Vagina (tissue), 2 donors: ENCODE measurements around the gene LMBR1L. TPM values are rescaled to one million over a fixed set of nuclear protein-coding genes. Genes with fewer than 3 reads are reported as not detected.

Experiments used
- DNase-seq, 2 donors: peaks; one replicate each; pipeline ENCODE4 v3.0.0-alpha.2; 2017; ENCODE audit errors: extremely low spot score in 2 of 2
- H3K27ac ChIP-seq: fragments of 200-600 bp; sonication (generic); one replicate; pipeline ENCODE4 v1.5.1; 2019
- H3K27me3 ChIP-seq: fragments of 200-600 bp; sonication (generic); one replicate; pipeline ENCODE4 v1.5.1; 2019
- H3K36me3 ChIP-seq, 2 donors: fragments of 200-600 bp; sonication (generic); one replicate each; pipeline ENCODE4 v1.5.1; 2017 to 2019
- H3K4me1 ChIP-seq: fragments of 200-600 bp; sonication (generic); one replicate; pipeline ENCODE4 v1.5.1; 2019
- H3K4me3 ChIP-seq, 2 donors: fragments of 200-600 bp; sonication (generic); 1 replicate in 1 of 2; 2 replicates in 1 of 2; pipeline ENCODE4 v1.5.1; 2016 to 2019
- H3K9me3 ChIP-seq: fragments of 200-600 bp; sonication (generic); one replicate; pipeline ENCODE4 v1.5.1; 2019
- POLR2A ChIP-seq, 2 donors: fragments of 450-650 bp; IDR thresholded peaks; one replicate each; pipeline ENCODE4 v1.6.1; 2017; ENCODE audit warnings: antibody characterized with exemption in 2 of 2, mild to moderate bottlenecking in 2 of 2, moderate library complexity in 2 of 2
- POLR2AphosphoS5 ChIP-seq, 2 donors: sonication (generic); formaldehyde crosslinking; IDR thresholded peaks; one replicate each; pipeline ENCODE4 v1.9.0; 2017; ENCODE audit warnings: antibody characterized with exemption in 2 of 2, mild to moderate bottlenecking in 2 of 2, low read depth in 1 of 2; ENCODE audit not compliant: insufficient read depth in 1 of 2
- intact Hi-C: fragments of 100-400 bp; cut with DNase I; formaldehyde crosslinking; loops from one replicate; pipeline ENCODE4 v1.15.1; 2023
- total RNA-seq: library from RNA; depleted of rRNA; stranded (reverse); fragments of >200 nt; gene quantifications from one replicate; pipeline ENCODE4 v1.2.3, GENCODE V29; 2016
- TF ChIP-seq, protein P1 (sequence below), 3 experiments: fragments of 450-650 bp in 2 of 3; fragments of 200-600 bp in 1 of 3; sonication (generic) in 1 of 3; IDR thresholded peaks; one replicate each; pipeline ENCODE4 v1.5.1; 2017 to 2019; ENCODE audit warnings: antibody characterized with exemption in 3 of 3, mild to moderate bottlenecking in 2 of 3, moderate library complexity in 2 of 3

The LMBR1L gene
- total RNA-seq, 1 donor from 2014 or later, result 53.3 TPM

DNA sequence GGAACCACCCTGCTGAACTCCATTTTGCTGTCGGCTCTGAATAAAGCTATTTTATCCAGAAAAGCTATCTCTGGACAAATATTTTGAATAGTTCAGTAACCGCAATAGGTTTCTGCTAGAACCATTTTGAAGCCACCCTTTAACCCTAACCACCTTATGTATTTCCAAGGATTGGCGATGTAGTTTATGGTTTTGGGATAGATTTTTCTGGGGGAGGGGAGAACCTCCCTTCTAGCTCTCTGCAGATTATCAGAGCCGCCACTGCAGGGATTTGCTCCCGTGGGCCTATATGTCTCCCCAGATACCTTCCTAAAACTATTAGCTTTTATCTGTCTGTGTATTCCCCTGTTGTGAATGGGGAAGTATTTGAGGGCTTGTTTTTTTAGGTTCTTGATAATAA, 22.4 kb upstream of the LMBR1L start:
- H3K27ac ChIP-seq, result peak overlapping the region; percentile 81
- H3K4me3 ChIP-seq, result no peak overlapping the region

DNA sequence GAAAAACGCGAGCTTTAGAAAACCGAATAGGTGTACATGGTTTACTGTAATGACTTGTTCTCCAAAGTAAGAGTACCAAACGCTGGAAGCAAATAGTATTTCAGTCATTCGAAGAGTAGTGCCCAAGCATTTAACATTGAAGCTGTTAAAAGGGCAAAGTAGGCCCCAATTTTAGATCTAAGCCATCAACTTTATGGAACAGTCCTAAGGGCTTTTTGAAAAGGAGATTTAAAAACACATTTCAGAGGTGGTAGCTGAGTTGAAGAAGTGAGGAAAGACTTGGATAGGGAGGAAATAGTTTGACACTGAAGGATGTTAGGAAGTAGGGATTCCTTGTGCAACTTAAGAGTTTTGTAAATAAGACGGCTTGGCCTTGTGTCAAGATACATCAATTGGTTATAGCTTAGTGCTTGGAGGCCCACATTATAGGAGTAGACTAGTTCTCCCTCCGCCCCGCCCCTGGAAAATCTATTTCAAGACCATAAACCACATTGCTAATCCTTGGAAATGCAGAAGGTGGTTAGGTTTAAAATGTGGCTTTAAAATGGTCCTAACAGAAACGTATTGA, 21.3 kb upstream of the LMBR1L start:
- Histone ChIP-seq H3K36me3 (peaks cover 0 to 23% of the 10 kb centered on the region in 2 donors), H3K9me3 (no peaks in the 10 kb centered on the region), H3K4me3 (peak overlapping the region; percentile 83 to 92), H3K27ac (peak overlapping the region; percentile 81), H3K27me3 (no peaks in the 10 kb centered on the region), H3K4me1 (peaks cover 36% of the 10 kb centered on the region)
- intact Hi-C loops, result loop anchor here (2.0 kb wide), 2 partner anchors 57 to 103 kb away; partner anchors contain the start of gene TUBA1A
- TF ChIP-seq POLR2AphosphoS5 (IDR thresholded peaks at IDR 0.05; ENCODE audit: insufficient read depth in 1 of 2, low read depth in 1 of 2) (no peak), POLR2A (IDR thresholded peaks at IDR 0.05) (no peak)
- TF ChIP-seq, protein P1, sequence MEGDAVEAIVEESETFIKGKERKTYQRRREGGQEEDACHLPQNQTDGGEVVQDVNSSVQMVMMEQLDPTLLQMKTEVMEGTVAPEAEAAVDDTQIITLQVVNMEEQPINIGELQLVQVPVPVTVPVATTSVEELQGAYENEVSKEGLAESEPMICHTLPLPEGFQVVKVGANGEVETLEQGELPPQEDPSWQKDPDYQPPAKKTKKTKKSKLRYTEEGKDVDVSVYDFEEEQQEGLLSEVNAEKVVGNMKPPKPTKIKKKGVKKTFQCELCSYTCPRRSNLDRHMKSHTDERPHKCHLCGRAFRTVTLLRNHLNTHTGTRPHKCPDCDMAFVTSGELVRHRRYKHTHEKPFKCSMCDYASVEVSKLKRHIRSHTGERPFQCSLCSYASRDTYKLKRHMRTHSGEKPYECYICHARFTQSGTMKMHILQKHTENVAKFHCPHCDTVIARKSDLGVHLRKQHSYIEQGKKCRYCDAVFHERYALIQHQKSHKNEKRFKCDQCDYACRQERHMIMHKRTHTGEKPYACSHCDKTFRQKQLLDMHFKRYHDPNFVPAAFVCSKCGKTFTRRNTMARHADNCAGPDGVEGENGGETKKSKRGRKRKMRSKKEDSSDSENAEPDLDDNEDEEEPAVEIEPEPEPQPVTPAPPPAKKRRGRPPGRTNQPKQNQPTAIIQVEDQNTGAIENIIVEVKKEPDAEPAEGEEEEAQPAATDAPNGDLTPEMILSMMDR (IDR thresholded peaks at IDR 0.05), result no peak
- DNase-seq, result no peak

More for the DNA sequence above, 22.4 kb upstream of the LMBR1L start:
- Histone ChIP-seq H3K27me3 (no peaks in the 10 kb centered on the region), H3K9me3 (no peaks in the 10 kb centered on the region), H3K36me3 (peaks cover 0 to 17% of the 10 kb centered on the region in 2 donors), H3K4me1 (peaks cover 36% of the 10 kb centered on the region)
- DNase-seq, result no peak
- intact Hi-C loops, result no loop called here
- no peak for TF ChIP-seq POLR2A (IDR thresholded peaks at IDR 0.05)
- TF ChIP-seq, protein P1 (IDR thresholded peaks at IDR 0.05), result no peak
- TF ChIP-seq POLR2AphosphoS5 (IDR thresholded peaks at IDR 0.05; ENCODE audit: insufficient read depth in 1 of 2, low read depth in 1 of 2), result no peak

DNA sequence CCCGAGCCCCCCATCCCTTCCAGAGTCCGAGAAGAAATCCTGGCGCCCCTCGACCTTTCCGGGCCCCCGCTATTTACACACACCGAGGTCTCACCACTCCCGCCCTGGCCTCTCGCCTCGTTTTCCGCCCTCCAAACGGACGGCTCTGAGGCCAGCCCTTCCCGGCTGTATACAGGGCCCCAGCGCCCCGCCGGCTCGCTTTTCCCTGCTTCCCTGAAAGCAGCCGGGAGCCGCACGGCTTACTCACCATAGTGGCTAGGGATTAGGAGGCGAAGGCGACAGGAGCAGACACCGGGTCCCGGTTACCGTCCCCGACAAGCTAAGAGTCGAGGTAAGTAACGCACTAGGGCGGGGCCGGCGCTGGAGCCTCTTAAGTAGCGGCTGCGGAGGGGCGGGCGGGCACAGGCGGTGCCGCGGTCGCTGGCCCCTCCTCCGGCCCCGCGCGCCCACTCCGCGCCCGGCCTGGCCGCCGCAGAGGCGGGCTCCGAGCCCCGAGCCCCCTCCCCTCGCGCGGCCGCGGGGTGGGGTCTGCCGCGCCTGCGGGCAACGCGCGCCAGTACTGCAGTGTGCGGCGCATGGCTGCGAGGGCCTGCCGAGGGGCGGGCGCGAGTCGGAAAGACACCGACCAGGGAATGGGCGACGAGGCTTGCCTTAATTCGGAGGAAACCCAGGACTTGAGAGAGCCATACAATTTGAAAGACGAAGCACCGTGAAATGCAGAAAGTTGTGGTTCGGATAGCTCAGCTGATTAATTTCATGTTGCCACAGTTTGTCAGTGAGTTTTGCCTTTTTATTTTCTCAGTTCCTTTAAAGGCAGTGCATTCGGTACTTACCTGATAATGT, 20.6 kb upstream of the LMBR1L start, which contains the start of gene TUBA1B:
TUBA1B (minus strand) TSS at position 345 of the 843 bp plus-strand sequence; CDS start at position 250, 95 bp downstream.
- Histone ChIP-seq H3K27me3 (no peaks in the 10 kb centered on the region), H3K4me1 (peaks cover 36% of the 10 kb centered on the region), H3K27ac (peak within 1 kb of the TSS; percentile 98), H3K9me3 (no peaks in the 10 kb centered on the region), H3K36me3 (peaks cover 0 to 23% of the 10 kb centered on the region in 2 donors), H3K4me3 (peak within 1 kb of the TSS; percentile 83 to 92)
- intact Hi-C loops, result loop anchor here (2.0 kb wide), 2 partner anchors 58 to 104 kb away; partner anchors contain the start of gene TUBA1A
- peak in 1 of 2 donors; percentile 92 for DNase-seq
- TF ChIP-seq POLR2AphosphoS5 (IDR thresholded peaks at IDR 0.05; ENCODE audit: insufficient read depth in 1 of 2, low read depth in 1 of 2) (peak in 1 of 2 donors; percentile 98), POLR2A (IDR thresholded peaks at IDR 0.05) (peak in 1 of 2 donors; percentile 78)
- TF ChIP-seq, protein P1 (IDR thresholded peaks at IDR 0.05), result no peak

DNA sequence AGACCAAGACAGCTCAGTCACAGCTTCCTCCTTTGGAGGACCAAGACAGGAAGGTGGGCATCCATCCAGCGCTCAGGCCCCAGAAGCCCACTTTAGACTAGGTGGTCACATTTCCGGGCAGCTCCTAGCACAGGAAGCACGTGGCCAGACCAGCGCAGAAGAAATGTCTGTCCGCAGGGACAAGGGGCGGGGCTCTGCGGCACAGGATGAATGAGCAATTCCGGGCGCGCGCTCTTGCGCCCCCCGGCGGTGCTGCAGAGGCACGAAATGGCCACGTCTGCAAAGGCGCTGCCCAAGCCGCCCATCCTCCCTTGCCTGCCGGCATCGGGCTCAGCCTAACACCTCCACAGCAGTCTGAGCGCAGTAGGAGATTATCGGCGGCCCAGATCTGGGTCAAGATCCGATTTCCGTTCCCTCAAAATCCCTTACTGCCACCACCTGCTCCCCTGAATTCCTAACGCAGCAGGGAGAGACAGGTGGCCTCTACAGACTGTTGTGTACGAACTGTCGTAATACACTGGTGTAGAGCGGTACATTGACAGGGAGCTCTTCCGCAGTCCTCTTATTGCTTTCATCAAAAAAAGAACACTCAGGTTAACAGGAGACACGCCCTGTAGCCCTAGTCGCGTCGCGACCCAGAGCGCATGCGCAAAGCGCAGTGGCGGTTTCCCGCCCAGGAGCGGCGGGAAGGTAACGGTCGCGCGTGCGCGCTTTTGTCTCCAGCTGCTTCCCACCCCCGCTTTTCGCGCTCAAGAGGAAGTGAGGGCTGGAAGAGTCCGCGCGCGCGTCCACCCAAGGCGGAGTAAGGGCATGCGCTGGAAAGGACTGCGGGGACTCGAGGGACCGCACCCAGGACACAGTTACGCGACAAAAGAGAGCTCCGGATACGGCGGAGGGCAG, 19.8 kb upstream of the LMBR1L start:
- H3K9me3 ChIP-seq, result no peaks in the 10 kb centered on the region
- H3K4me3 ChIP-seq, result peak overlapping the region; percentile 83 to 92
- H3K27ac ChIP-seq, result peak overlapping the region; percentile 98
- no peaks in the 10 kb centered on the region for H3K27me3 ChIP-seq
- H3K36me3 ChIP-seq, result peaks cover 0 to 23% of the 10 kb centered on the region in 2 donors
- H3K4me1 ChIP-seq, result peaks cover 36% of the 10 kb centered on the region
- TF ChIP-seq POLR2A (IDR thresholded peaks at IDR 0.05) (peak in 1 of 2 donors; percentile 65), POLR2AphosphoS5 (IDR thresholded peaks at IDR 0.05; ENCODE audit: insufficient read depth in 1 of 2, low read depth in 1 of 2) (peak; percentile 17 to 91)
- TF ChIP-seq, protein P1 (IDR thresholded peaks at IDR 0.05), result peak; percentile 61 to 81 (median 78)
- intact Hi-C loops, result loop anchor here (2.0 kb wide), 2 partner anchors 58 to 104 kb away; partner anchors contain the start of gene TUBA1A
- peak in 1 of 2 donors; percentile 94 for DNase-seq
